Rectal smooth muscle tissue (tissue), 1 donor: Measurements from ENCODE around the gene NEUROD6.

Source experiments
- H3K27ac ChIP-seq: one replicate; pipeline ENCODE4 v1.7.0; 2013; ENCODE audit warnings: low read depth, low read length, inconsistent platforms
- H3K27me3 ChIP-seq: one replicate; pipeline ENCODE4 v1.7.0; 2013; ENCODE audit warnings: low read length; ENCODE audit not compliant: control insufficient read depth, insufficient read depth
- H3K36me3 ChIP-seq: one replicate; pipeline ENCODE4 v1.7.0; 2013; ENCODE audit warnings: low read length; ENCODE audit not compliant: control insufficient read depth, insufficient read depth
- H3K4me1 ChIP-seq: one replicate; pipeline ENCODE4 v1.7.0; 2013; ENCODE audit warnings: low read length; ENCODE audit not compliant: control insufficient read depth, insufficient read depth
- H3K4me3 ChIP-seq: one replicate; pipeline ENCODE4 v1.7.0; 2013; ENCODE audit warnings: low read length
- H3K9ac ChIP-seq: one replicate; pipeline ENCODE4 v1.7.0; 2013; ENCODE audit warnings: low read length

The NEUROD6 gene

DNA sequence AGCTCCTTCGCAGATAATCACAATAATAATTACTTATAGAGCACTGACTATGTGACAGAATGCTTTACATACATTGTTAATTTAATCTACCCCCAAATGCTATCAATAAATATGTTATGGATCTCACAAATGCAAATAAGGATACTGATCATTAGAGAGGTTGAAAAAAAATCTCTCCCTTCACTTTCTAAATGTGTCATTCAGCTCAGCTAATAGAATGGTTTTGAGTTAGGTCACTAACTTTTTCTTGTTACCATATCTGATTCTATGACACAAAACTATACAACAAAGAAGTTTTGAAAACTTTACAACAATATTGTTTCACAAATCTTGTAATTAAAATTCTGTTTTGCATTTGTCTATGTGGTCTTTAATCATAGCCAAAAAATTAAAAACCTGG, 17.4 kb downstream of the NEUROD6 start:
- H3K4me3 ChIP-seq = no peak overlapping the region
- H3K27me3 ChIP-seq = no peaks in the 10 kb centered on the region
- H3K36me3 ChIP-seq = no peaks in the 10 kb centered on the region
- no peaks in the 10 kb centered on the region for H3K4me1 ChIP-seq
- no peak overlapping the region for H3K27ac ChIP-seq
- H3K9ac ChIP-seq = no peak overlapping the region

DNA sequence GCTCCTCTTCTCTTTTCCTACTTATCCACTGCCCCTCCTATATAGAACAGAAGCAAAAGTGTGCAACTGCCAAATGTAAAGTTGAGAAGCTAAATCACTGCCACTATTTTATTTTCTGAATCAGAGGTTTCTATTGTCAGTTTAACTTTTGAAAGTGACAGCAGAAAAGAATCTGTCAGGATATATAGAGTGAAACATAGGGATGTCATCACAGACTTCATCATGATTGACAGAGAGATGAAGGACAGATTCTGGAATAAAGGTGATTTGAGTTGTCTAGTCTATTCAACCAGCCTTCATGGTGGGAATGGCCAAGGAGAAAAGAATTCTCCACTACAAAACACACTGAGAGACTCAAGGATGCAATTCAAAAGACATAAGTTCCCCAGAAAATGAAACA, 19.9 kb downstream of the NEUROD6 start:
- Histone ChIP-seq H3K4me1 (no peaks in the 10 kb centered on the region), H3K9ac (no peak overlapping the region), H3K4me3 (no peak overlapping the region), H3K27ac (no peak overlapping the region), H3K27me3 (no peaks in the 10 kb centered on the region), H3K36me3 (no peaks in the 10 kb centered on the region)

DNA sequence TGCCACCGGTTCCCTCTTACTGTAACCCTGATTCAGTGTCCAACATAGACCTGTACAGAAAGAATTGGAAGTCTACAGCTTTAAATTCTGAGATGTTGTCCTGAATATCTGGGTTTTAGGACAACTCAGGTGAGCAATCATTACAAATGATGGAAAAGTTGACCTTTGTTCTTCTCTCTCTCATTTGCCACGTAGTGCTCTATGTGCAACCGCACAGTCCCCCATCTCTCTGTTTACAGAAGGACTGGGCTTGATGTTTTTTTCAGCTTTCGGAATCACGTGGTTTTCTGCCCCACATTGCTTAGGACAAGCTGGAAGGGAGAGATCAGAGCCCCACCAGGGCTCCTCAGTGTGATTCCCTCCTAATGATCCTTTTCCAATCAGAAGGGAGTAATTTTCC, 22.2 kb downstream of the NEUROD6 start:
- Histone ChIP-seq H3K4me1 (no peaks in the 10 kb centered on the region), H3K36me3 (no peaks in the 10 kb centered on the region), H3K27ac (no peak overlapping the region), H3K4me3 (no peak overlapping the region), H3K9ac (no peak overlapping the region), H3K27me3 (no peaks in the 10 kb centered on the region)

DNA sequence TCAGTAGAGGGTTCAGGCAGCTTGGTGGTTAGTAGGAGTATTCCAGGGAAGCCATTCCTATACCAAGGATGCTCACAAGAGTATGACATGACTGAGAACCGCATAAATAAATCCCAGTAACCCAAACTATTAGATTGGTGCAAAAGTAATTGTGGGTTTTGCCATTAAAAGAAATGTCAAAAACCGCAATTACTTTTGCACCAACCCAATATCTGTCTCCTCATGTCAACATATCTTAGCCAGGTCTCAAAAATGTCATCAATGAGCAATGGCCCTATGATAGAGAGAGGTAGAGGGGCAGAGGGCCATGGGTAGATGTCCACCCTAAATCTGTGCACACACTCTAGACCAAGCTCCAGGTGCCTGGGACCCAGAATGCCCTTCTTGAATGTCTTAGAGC, 23.6 kb downstream of the NEUROD6 start:
- Histone ChIP-seq H3K9ac (no peak overlapping the region), H3K36me3 (no peaks in the 10 kb centered on the region), H3K27ac (no peak overlapping the region), H3K4me3 (no peak overlapping the region), H3K27me3 (no peaks in the 10 kb centered on the region), H3K4me1 (no peaks in the 10 kb centered on the region)

- Histone ChIP-seq H3K4me1 (no peaks in the 10 kb centered on the region), H3K27me3 (no peaks in the 10 kb centered on the region), H3K9ac (no peak overlapping the region), H3K27ac (no peak overlapping the region), H3K36me3 (no peaks in the 10 kb centered on the region), H3K4me3 (no peak overlapping the region)
Observed at GRCh38 chr7:31315758-31316157, 24.8 kb downstream of the NEUROD6 start.

GRCh38 chr7:31314781-31315180, 25.7 kb downstream of the NEUROD6 start:
- Histone ChIP-seq H3K9ac (no peak overlapping the region), H3K4me1 (no peaks in the 10 kb centered on the region), H3K4me3 (no peak overlapping the region), H3K27ac (no peak overlapping the region), H3K36me3 (no peaks in the 10 kb centered on the region), H3K27me3 (no peaks in the 10 kb centered on the region)

- no peaks in the 10 kb centered on the region for H3K27me3 ChIP-seq
- H3K36me3 ChIP-seq = no peaks in the 10 kb centered on the region
- no peak overlapping the region for H3K9ac ChIP-seq
- H3K27ac ChIP-seq = no peak overlapping the region
- no peaks in the 10 kb centered on the region for H3K4me1 ChIP-seq
- H3K4me3 ChIP-seq = no peak overlapping the region
Observed at GRCh38 chr7:31312889-31313288, 27.6 kb downstream of the NEUROD6 start.

DNA sequence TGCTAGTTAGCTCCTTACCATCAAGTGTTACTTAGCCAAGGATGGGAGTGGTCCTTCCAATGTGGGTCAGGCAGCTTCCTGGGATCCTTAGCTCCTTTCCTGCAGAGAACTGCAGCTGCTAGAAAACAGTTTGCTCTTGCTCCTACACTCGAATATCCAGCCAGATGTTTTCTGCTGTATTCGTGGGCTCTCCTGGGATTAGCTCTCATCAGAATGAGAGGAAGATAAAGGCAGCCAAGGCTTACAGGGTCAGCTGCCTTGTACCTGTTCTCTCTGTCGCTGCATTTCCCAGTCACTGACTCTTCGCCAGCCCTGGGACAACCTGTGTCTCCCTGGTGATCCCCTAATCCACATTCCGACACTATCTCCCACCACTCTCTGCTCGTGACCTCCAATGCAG, 29.0 kb downstream of the NEUROD6 start:
- Histone ChIP-seq H3K4me3 (no peak overlapping the region), H3K27ac (no peak overlapping the region), H3K36me3 (no peaks in the 10 kb centered on the region), H3K4me1 (no peaks in the 10 kb centered on the region), H3K27me3 (no peaks in the 10 kb centered on the region), H3K9ac (no peak overlapping the region)

- no peaks in the 10 kb centered on the region for H3K4me1 ChIP-seq
- H3K9ac ChIP-seq = no peak overlapping the region
- no peak overlapping the region for H3K4me3 ChIP-seq
- no peaks in the 10 kb centered on the region for H3K27me3 ChIP-seq
- no peak overlapping the region for H3K27ac ChIP-seq
- no peaks in the 10 kb centered on the region for H3K36me3 ChIP-seq
Observed at GRCh38 chr7:31310321-31310935, 30.1 kb downstream of the NEUROD6 start.

DNA sequence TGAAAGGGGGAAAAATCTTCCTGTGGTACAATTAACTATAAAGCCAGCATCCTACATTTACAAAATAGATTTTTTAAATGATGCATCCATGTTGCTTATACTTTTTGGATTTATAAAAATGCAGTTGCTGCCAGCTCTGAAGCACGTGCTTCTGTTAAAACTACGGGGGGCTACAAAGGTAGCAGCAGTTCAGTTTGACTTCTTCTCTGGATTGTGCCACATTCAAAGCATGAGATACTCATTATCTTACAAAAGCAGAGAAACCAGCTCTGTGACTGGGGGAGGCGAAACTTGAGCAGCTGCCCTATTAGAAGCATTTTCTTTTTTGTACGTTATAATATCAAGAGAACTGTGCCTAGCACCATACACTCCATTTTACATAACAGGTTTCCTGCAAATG, 31.1 kb downstream of the NEUROD6 start:
- H3K27ac ChIP-seq = no peak overlapping the region
- no peaks in the 10 kb centered on the region for H3K4me1 ChIP-seq
- H3K9ac ChIP-seq = no peak overlapping the region
- no peak overlapping the region for H3K4me3 ChIP-seq
- no peaks in the 10 kb centered on the region for H3K27me3 ChIP-seq
- no peaks in the 10 kb centered on the region for H3K36me3 ChIP-seq

DNA sequence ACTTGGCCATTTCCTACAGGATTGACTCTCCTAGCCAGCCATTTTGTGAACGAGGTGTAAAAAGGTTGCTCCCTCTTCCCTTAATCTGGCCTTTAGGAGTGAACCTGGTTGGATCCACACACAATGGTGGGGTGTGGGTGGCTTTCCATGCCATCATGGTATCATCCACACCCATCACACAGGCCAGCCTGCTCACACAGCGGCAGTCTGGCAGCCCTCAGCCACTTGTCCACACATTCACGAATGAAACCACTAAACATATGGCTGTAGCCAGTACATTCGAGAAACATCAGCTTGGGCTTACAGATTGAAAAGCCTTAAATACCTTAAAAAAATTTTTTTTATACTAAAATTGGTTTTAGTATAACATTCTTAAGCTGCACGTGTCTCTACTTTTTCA, 31.9 kb downstream of the NEUROD6 start:
- Histone ChIP-seq H3K36me3 (no peaks in the 10 kb centered on the region), H3K4me3 (no peak overlapping the region), H3K27ac (no peak overlapping the region), H3K27me3 (no peaks in the 10 kb centered on the region), H3K9ac (no peak overlapping the region), H3K4me1 (no peaks in the 10 kb centered on the region)

DNA sequence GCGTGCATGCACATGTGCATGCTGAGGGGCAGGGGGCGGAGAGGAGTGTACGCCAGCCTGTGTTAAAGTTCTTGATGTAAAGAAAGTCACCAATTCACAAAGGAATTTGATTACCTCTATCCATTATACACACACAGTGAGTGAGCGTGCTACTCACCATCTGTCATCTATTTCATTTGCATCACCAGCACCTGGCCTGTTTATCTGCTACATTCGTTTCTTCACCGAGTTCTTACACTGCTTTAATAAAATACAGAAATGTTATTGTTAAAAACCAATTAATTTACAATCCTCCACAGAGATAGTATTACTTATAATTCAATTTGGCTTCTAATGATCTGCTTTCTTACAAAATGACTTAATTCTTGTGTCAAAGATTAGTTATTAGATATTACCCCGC, 32.6 kb downstream of the NEUROD6 start:
- Histone ChIP-seq H3K27ac (no peak overlapping the region), H3K4me1 (no peaks in the 10 kb centered on the region), H3K36me3 (no peaks in the 10 kb centered on the region), H3K9ac (no peak overlapping the region), H3K4me3 (no peak overlapping the region), H3K27me3 (no peaks in the 10 kb centered on the region)

DNA sequence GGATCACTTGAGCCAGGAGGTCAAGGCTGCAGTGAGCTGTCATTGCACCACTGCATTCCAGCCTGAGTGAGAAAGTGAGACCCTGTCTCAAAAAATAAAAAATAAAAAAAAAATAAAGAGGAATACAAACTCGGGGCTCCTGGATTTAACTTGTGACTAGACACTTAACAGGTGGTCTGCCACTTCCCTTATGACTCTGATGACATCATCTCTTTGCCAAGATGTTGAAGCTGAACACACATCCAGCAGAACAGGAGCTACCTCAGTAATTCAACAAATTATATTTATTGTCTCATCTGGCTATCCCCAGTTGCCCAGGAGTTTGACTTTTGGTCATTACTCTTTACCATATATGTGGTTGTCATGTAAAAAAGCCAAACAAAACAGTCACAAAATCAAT, 35.3 kb downstream of the NEUROD6 start:
- no peak overlapping the region for H3K4me3 ChIP-seq
- H3K27me3 ChIP-seq = no peaks in the 10 kb centered on the region
- no peak overlapping the region for H3K9ac ChIP-seq
- H3K36me3 ChIP-seq = no peaks in the 10 kb centered on the region
- no peak overlapping the region for H3K27ac ChIP-seq
- H3K4me1 ChIP-seq = no peaks in the 10 kb centered on the region
